GM21723 (cell line): ENCODE data around the gene CEP63.

Source experiments
- ATAC-seq: cut with Tn5 transposase; IDR thresholded peaks from one replicate; pipeline ENCODE4 v1.9.1; 2021; ENCODE audit warnings: mild to moderate bottlenecking, moderate library complexity; ENCODE audit not compliant: unreplicated experiment

The CEP63 gene

GRCh38 chr3:134485718-134486576, at the start of gene CEP63, which contains the start of gene ANAPC13:
CEP63 (plus strand) TSS chr3:134486057; CDS start chr3:134495321, 9,264 bp downstream.
ANAPC13 (minus strand) TSS chr3:134485985; CDS start chr3:134482904, 3,081 bp downstream.
- peak; percentile 85 for ATAC-seq

GRCh38 chr3:134437211-134437752, 48.6 kb upstream of the CEP63 start:
- no peak for ATAC-seq

- ATAC-seq = no peak
These were observed 44.5 kb upstream of the CEP63 start for GRCh38 chr3:134441321-134441720.

- ATAC-seq = no peak
These were observed 44.0 kb upstream of the CEP63 start for GRCh38 chr3:134441821-134442220.

- no peak for ATAC-seq
These were observed 40.8 kb upstream of the CEP63 start for GRCh38 chr3:134445095-134445494.

- no peak for ATAC-seq
These were observed 40.2 kb upstream of the CEP63 start for GRCh38 chr3:134445636-134446035.

GRCh38 chr3:134446800-134447199, 39.1 kb upstream of the CEP63 start:
- no peak for ATAC-seq

GRCh38 chr3:134447351-134447750, 38.5 kb upstream of the CEP63 start:
- ATAC-seq = no peak

GRCh38 chr3:134448664-134449063, 37.2 kb upstream of the CEP63 start:
- no peak for ATAC-seq

GRCh38 chr3:134449277-134449676, 36.6 kb upstream of the CEP63 start:
- no peak for ATAC-seq

GRCh38 chr3:134449951-134450350, 35.9 kb upstream of the CEP63 start:
- ATAC-seq = no peak

- ATAC-seq = no peak
These were observed 32.2 kb upstream of the CEP63 start for GRCh38 chr3:134453631-134454030.

GRCh38 chr3:134457376-134458074, 28.3 kb upstream of the CEP63 start:
- no peak for ATAC-seq

- ATAC-seq = no peak
These were observed 27.4 kb upstream of the CEP63 start for GRCh38 chr3:134458406-134458945.

GRCh38 chr3:134459562-134459961, 26.3 kb upstream of the CEP63 start:
- ATAC-seq = no peak

GRCh38 chr3:134460965-134461364, 24.9 kb upstream of the CEP63 start:
- ATAC-seq = no peak

GRCh38 chr3:134462331-134462941, 23.4 kb upstream of the CEP63 start:
- no peak for ATAC-seq

- no peak for ATAC-seq
These were observed 22.2 kb upstream of the CEP63 start for GRCh38 chr3:134463676-134464063.

- no peak for ATAC-seq
These were observed 21.7 kb upstream of the CEP63 start for GRCh38 chr3:134464064-134464688.

- no peak for ATAC-seq
These were observed 21.0 kb upstream of the CEP63 start for GRCh38 chr3:134464689-134465365.
